ENCODE measurements around the gene CDC25A. TPM values are rescaled to one million over a fixed set of nuclear protein-coding genes. Genes with fewer than 3 reads are reported as not detected.

CDC25A gene
- total RNA-seq, 4 donors from 2014 or later, result 0.33 to 2.1 (median 0.89) TPM

DNA sequence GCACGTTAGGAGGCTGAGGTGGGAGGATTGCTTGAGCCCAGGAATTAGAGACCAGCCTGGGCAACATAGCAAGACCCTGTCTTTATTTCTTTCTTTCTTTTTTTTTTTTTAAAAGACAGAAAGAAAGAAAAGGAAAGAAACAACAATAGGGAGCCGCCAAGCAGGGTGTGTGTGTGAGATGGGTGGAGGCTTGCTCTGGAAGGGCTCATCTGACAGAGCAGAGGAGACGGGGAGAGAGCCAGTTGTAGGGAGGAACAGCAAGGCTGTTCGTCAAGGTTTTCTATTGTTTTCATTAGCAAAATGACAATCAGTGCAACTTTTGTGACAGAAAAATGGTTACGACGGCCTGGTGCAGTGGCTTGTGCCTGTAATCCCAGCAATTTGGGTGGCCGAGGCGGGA lies 69.3 kb downstream of the CDC25A start:
- TF ChIP-seq, protein P1, sequence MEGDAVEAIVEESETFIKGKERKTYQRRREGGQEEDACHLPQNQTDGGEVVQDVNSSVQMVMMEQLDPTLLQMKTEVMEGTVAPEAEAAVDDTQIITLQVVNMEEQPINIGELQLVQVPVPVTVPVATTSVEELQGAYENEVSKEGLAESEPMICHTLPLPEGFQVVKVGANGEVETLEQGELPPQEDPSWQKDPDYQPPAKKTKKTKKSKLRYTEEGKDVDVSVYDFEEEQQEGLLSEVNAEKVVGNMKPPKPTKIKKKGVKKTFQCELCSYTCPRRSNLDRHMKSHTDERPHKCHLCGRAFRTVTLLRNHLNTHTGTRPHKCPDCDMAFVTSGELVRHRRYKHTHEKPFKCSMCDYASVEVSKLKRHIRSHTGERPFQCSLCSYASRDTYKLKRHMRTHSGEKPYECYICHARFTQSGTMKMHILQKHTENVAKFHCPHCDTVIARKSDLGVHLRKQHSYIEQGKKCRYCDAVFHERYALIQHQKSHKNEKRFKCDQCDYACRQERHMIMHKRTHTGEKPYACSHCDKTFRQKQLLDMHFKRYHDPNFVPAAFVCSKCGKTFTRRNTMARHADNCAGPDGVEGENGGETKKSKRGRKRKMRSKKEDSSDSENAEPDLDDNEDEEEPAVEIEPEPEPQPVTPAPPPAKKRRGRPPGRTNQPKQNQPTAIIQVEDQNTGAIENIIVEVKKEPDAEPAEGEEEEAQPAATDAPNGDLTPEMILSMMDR (IDR thresholded peaks at IDR 0.05; ENCODE audit: low read depth), result no peak

DNA sequence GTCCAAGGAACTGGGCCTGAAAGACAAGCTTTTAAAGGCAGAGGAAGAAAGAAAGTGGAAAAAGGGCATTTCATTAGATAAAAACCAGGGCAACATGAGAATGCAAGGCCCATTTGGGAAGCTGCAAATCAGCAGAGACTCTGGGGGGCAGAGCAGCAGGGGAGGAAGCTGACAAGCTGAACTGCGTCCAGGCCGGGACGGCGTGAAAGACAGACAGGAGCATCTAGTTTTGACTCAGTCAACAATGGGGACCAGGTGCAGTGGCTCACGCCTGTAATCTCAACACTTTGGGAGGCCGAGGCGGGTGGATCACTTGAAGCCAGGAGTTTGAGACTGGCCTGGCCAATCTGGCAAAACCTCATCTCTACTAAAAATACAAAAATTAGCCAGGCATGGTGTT lies 69.9 kb downstream of the CDC25A start:
- TF ChIP-seq, protein P1 (IDR thresholded peaks at IDR 0.05; ENCODE audit: low read depth), result no peak

DNA sequence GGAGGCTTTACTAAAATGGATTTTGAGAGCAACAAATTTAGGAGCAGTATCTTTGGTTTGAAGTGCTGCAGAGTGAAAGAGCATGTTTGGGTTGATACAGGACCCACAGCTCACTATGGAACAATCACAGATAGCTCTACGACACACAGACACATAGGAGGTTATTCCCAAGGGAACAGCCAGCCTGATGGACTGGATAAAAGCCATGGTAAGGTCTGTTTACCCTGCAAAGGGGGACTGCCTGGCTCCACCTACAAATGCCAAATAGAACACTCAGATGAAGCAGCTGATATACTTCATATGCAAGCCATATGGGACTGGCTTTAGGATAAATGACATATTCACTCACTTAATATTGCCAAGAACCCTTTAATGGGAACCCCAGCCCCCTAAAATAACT lies 75.4 kb downstream of the CDC25A start:
- TF ChIP-seq, protein P1 (IDR thresholded peaks at IDR 0.05; ENCODE audit: low read depth), result no peak

DNA sequence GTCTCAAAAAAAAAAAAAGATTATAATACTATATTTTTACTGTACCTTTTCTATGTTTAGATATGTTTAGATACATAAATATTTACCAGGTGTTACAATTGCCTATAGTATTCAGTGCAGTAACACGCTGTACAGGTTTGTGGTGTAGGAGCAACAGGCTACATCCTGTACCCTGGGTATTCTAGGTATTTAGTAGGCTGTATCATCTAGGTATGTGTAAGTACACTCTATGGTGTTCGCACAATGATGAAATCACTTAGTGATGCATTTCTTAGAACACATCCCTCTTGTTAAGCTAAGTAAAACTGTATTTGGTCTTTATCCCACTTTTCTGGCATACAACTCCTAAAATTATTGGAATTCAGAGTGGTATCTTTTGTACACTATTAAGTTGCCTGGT lies 77.8 kb downstream of the CDC25A start:
- TF ChIP-seq, protein P1 (IDR thresholded peaks at IDR 0.05; ENCODE audit: low read depth), result no peak

DNA sequence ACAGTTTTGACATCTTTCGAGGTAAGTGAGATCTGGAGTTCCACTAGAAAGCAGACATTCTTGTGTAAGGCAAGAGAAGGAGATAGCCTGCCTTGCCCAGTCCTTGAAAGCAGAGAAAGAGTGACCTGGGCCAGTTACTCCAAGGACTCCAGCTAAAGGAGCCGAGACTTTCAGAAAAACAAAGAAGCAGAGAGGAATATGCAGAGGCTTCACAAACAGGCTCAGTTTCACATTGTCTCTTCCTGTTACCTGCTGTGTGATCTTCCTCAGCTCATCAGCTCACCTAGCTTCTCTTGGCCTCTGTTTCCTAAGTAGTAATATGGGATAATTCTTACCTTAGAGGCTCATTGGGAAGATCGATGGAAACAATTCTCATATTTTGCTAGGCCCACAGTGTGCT lies 81.0 kb downstream of the CDC25A start:
- TF ChIP-seq, protein P1 (IDR thresholded peaks at IDR 0.05; ENCODE audit: low read depth), result no peak

Small RNA genes within 50 kb of the gene (small RNA-seq; reads per million reads assigned to genes)
- gene MIR4443 (0.49 reads per million), gene NDUFB1P1 (not detected), gene RNU7-128P (not detected), gene SNRPFP4 (not detected)

Other genes starting within 250 kb of the CDC25A start
- gene MAP4, start 172.0 kb downstream of the CDC25A start, total RNA-seq, result 100 to 1,000 TPM; 117 to 175 (median 147) TPM
- 10 to 100 TPM in 1 of 4 donors, not detected in 3; 21.4 TPM for gene CAMP, start 35.1 kb upstream of the CDC25A start, total RNA-seq
- 10 to 100 TPM; 12.6 to 24.7 (median 17.1) TPM for gene ZNF589, start 52.7 kb upstream of the CDC25A start, total RNA-seq
- 10 to 100 TPM; 18.5 to 25.4 (median 24.2) TPM for gene NME6, start 113.0 kb upstream of the CDC25A start, total RNA-seq
- not detected for gene SPINK8, start 145.2 kb upstream of the CDC25A start, total RNA-seq
- gene FBXW12, start 183.8 kb upstream of the CDC25A start, total RNA-seq, result 1 to 10 TPM in 1 of 4 donors, not detected in 3; 1.1 TPM
- 10 to 100 TPM; 33.8 to 74.0 (median 53.2) TPM for gene PLXNB1, start 241.7 kb upstream of the CDC25A start, total RNA-seq

Measured in subcutaneous adipose tissue (tissue), 4 donors.